ENCODE data around the gene NUP43. TPM values are rescaled to one million over a fixed set of nuclear protein-coding genes. Genes with fewer than 3 reads are reported as not detected.

The NUP43 gene
- total and polyA plus RNA-seq, 10 of the 15 experiments (the other 5 are each of a cell fraction or from before 2014, with no cell fraction given) = 8.9 to 54.2 (median 27.7) TPM

GRCh38 chr6:149696901-149697300, 49.4 kb downstream of the NUP43 start:
- no peaks in the 10 kb centered on the region for H4K20me1 ChIP-seq (ENCODE audit: control insufficient read depth, insufficient read depth)
- H3K4me1 ChIP-seq (ENCODE audit: control insufficient read depth, insufficient read depth, low read length) = no peaks in the 10 kb centered on the region
- H3K9me3 ChIP-seq (replicated peaks; ENCODE audit: control insufficient read depth, insufficient read depth, low read length) = no peaks in the 10 kb centered on the region
- SMC1A ChIA-PET (ENCODE audit: uncharacterized antibody, unreplicated experiment) = no interaction called here
- H3K4me2 ChIP-seq (ENCODE audit: control insufficient read depth, insufficient read depth) = no peak overlapping the region
- no peak for FAIRE-seq
- H3K9ac ChIP-seq (ENCODE audit: control insufficient read depth, insufficient read depth, low read length) = no peak overlapping the region
- BruUV-seq (replicated peaks) = no TSS peak
- DNase-seq (ENCODE audit: low read depth, low spot score) = no peak
- no peak overlapping the region for H2AFZ ChIP-seq (ENCODE audit: control insufficient read depth, low read depth, low read length)
- CTCF ChIA-PET = interaction anchor here (2.0 kb wide), 1 partner anchor 10 kb away, joined by 7 read pairs; no protein-coding TSS in a partner anchor
- peaks cover 2 to 16% of the 10 kb centered on the region in 2 experiments for H3K36me3 ChIP-seq (ENCODE audit: control insufficient read depth in 2 of 2, insufficient read depth in 2 of 2, low read length in 1 of 2)
- 100% methylated on average over 1 of the region's 1 CpG for WGBS (ENCODE audit: insufficient coverage, insufficient replicate concordance, low lambda C conversion rate, missing lambda C conversion rate)
- in situ Hi-C loops (cut with MboI) (no loop called here), intact Hi-C loops (cut with micrococcal nuclease; ENCODE audit: unreplicated experiment) (no loop called here)
- H3K27ac ChIP-seq (ENCODE audit: control insufficient read depth, insufficient read depth) = no peak overlapping the region
- no peak for ATAC-seq
- POLR2A ChIA-PET = no interaction called here
- no peak for TF ChIP-seq USF1 (IDR thresholded peaks at IDR 0.05; ENCODE audit: borderline replicate concordance, extremely low read length, insufficient read depth, low read depth, low read length)
- TF ChIP-seq ZNF274 (IDR thresholded peaks at IDR 0.05; ENCODE audit: insufficient read depth, insufficient read length) = no peak
- TF ChIP-seq LARP7 (IDR thresholded peaks at IDR 0.05) = no peak
- TF ChIP-seq CBX5 (IDR thresholded peaks at IDR 0.05; ENCODE audit: low read depth) = no peak
- no peak for TF ChIP-seq TARDBP (IDR thresholded peaks at IDR 0.05; ENCODE audit: borderline replicate concordance)
- TF ChIP-seq POLR2A (IDR thresholded peaks at IDR 0.05; ENCODE audit: low read depth, low read length) = no peak
- TF ChIP-seq HSF1 (IDR thresholded peaks at IDR 0.05; ENCODE audit: low read depth, low read length) = no peak
- no peak for TF ChIP-seq ETV6 (conservative IDR thresholded peaks at IDR 0.05 in 1 of 2, IDR thresholded peaks at IDR 0.05 in 1 of 2; ENCODE audit: borderline replicate concordance in 1 of 2, low read depth in 1 of 2)
- TF ChIP-seq NFYB (IDR thresholded peaks at IDR 0.05; ENCODE audit: insufficient read depth, low read depth, low read length) = no peak
- TF ChIP-seq ESRRA (IDR thresholded peaks at IDR 0.05; ENCODE audit: low read length) = no peak
- TF ChIP-seq SIN3A (IDR thresholded peaks at IDR 0.05; ENCODE audit: low read depth, low read length) = no peak
- no peak for TF ChIP-seq IKZF1 (conservative IDR thresholded peaks at IDR 0.05)
- no peak for TF ChIP-seq CEBPB (IDR thresholded peaks at IDR 0.05; ENCODE audit: borderline replicate concordance in 1 of 2, low read depth in 2 of 2, low read length in 2 of 2)
- no peak for TF ChIP-seq MYC (IDR thresholded peaks at IDR 0.05; ENCODE audit: insufficient read depth, insufficient read length, insufficient replicate concordance, low read length, severe bottlenecking)
- TF ChIP-seq SUPT20H (IDR thresholded peaks at IDR 0.05; ENCODE audit: borderline replicate concordance, control insufficient read depth, low read depth, low read length) = no peak
- H3K27me3 ChIP-seq (replicated peaks in 1 of 2; ENCODE audit: control insufficient read depth in 2 of 2, insufficient read depth in 2 of 2, low read length in 1 of 2) = no peaks in the 10 kb centered on the region
- no peak overlapping the region for H3K4me3 ChIP-seq
- RAD21 ChIA-PET (ENCODE audit: unreplicated experiment) = no interaction called here
- peaks cover 37% of the 10 kb centered on the region for H3K79me2 ChIP-seq (ENCODE audit: control insufficient read depth, insufficient read depth, low read length)

Measured in GM12878 (cell line).